GM19193 (cell line): Measurements from ENCODE around the gene INPP5A.

Experiments
- POLR2A ChIP-seq: IDR thresholded peaks from 4 replicates; pipeline ENCODE4 v1.6.1; 2011; ENCODE audit not compliant: insufficient read depth, insufficient read length; ENCODE audit errors: extremely low read depth

Gene INPP5A

GRCh38 chr10:132749371-132749795 lies 211.8 kb downstream of the INPP5A start:
- TF ChIP-seq POLR2A = no peak

GRCh38 chr10:132750936-132751335 lies 213.3 kb downstream of the INPP5A start:
- no peak for TF ChIP-seq POLR2A

- TF ChIP-seq POLR2A = no peak
Observed at GRCh38 chr10:132752378-132752777, 214.8 kb downstream of the INPP5A start.

GRCh38 chr10:132752961-132753360 lies 215.4 kb downstream of the INPP5A start:
- no peak for TF ChIP-seq POLR2A

GRCh38 chr10:132753596-132753995 lies 216.0 kb downstream of the INPP5A start:
- TF ChIP-seq POLR2A = no peak

GRCh38 chr10:132754071-132754470 lies 216.5 kb downstream of the INPP5A start:
- no peak for TF ChIP-seq POLR2A

- TF ChIP-seq POLR2A = no peak
Observed at GRCh38 chr10:132755166-132755711, 217.7 kb downstream of the INPP5A start.

- no peak for TF ChIP-seq POLR2A
Observed at GRCh38 chr10:132756591-132756990, 219.0 kb downstream of the INPP5A start.

- no peak for TF ChIP-seq POLR2A
Observed at GRCh38 chr10:132757171-132757570, 219.6 kb downstream of the INPP5A start.

GRCh38 chr10:132758865-132759264 lies 221.3 kb downstream of the INPP5A start:
- TF ChIP-seq POLR2A = no peak

- no peak for TF ChIP-seq POLR2A
Observed at GRCh38 chr10:132761395-132762060, 223.9 kb downstream of the INPP5A start.

- no peak for TF ChIP-seq POLR2A
Observed at GRCh38 chr10:132762267-132762666, 224.7 kb downstream of the INPP5A start.

GRCh38 chr10:132763545-132763944 lies 226.0 kb downstream of the INPP5A start:
- no peak for TF ChIP-seq POLR2A

- TF ChIP-seq POLR2A = no peak
Observed at GRCh38 chr10:132764108-132764507, 226.5 kb downstream of the INPP5A start.

- no peak for TF ChIP-seq POLR2A
Observed at GRCh38 chr10:132765435-132765834, 227.8 kb downstream of the INPP5A start.

- no peak for TF ChIP-seq POLR2A
Observed at GRCh38 chr10:132766291-132766690, 228.7 kb downstream of the INPP5A start.
